HepG2 (cell line): ENCODE data around the gene SLC25A10. TPM values are rescaled to one million over a fixed set of nuclear protein-coding genes. Genes with fewer than 3 reads are reported as not detected.

ENCODE experiments used
- EEA1 ChIP-seq: sonication (generic); formaldehyde crosslinking; IDR thresholded peaks from 2 replicates; pipeline ENCODE4 v1.5.1; 2020; ENCODE audit warnings: mild to moderate bottlenecking, missing genetic modification reagents, borderline replicate concordance
- GATAD2A ChIP-seq: IDR thresholded peaks from 2 replicates; pipeline ENCODE4 v1.6.1; 2016
- JUND ChIP-seq: sonication (generic); formaldehyde crosslinking; IDR thresholded peaks from 2 replicates; pipeline ENCODE4 v1.8.0; 2022; ENCODE audit warnings: mild to moderate bottlenecking, missing genetic modification reagents
- MTF2 ChIP-seq: sonication (generic); formaldehyde crosslinking; IDR thresholded peaks from 2 replicates; pipeline ENCODE4 v1.5.0; 2020; ENCODE audit warnings: missing genetic modification reagents, borderline replicate concordance
- PHF21A ChIP-seq: sonication (generic); formaldehyde crosslinking; IDR thresholded peaks from 2 replicates; pipeline ENCODE4 v1.5.0; 2020; ENCODE audit warnings: mild to moderate bottlenecking, missing genetic modification reagents
- POLR2AphosphoS5 ChIP-seq: IDR thresholded peaks from 2 replicates; pipeline ENCODE4 v1.6.1; 2012; ENCODE audit warnings: low read depth, low read length
- RBM22 ChIP-seq: fragments of 200-400 bp; formaldehyde crosslinking; optimal IDR thresholded peaks from 2 replicates; pipeline ENCODE3; 2017; ENCODE audit warnings: mild to moderate bottlenecking, low read length, moderate library complexity
- RBM39 ChIP-seq: fragments of 200-400 bp; formaldehyde crosslinking; IDR thresholded peaks from one replicate; pipeline ENCODE4 v1.6.1; 2018; ENCODE audit warnings: antibody characterized with exemption, mild to moderate bottlenecking, low read depth, low read length; ENCODE audit not compliant: poor library complexity, severe bottlenecking
- RFX3 ChIP-seq: IDR thresholded peaks from 2 replicates; pipeline ENCODE4 v1.6.1; 2016; ENCODE audit warnings: missing biosample characterization, missing genetic modification reagents
- SALL1 ChIP-seq: sonication (generic); formaldehyde crosslinking; IDR thresholded peaks from 2 replicates; pipeline ENCODE4 v1.8.0; 2022; ENCODE audit warnings: mild to moderate bottlenecking, missing genetic modification reagents
- SOX6 ChIP-seq, 2 experiments: fragments of 450-650 bp in 1 of 2; sonication (generic) in 1 of 2; formaldehyde crosslinking in 1 of 2; IDR thresholded peaks; 2 replicates each; pipeline versions ENCODE4 v1.4.0 to v1.6.1; 2017 to 2020; ENCODE audit warnings: antibody characterized with exemption in 1 of 2, mild to moderate bottlenecking in 1 of 2, missing genetic modification reagents in 1 of 2
- ZFYVE20 ChIP-seq: sonication (generic); formaldehyde crosslinking; IDR thresholded peaks from 2 replicates; pipeline ENCODE4 v1.8.0; 2023; ENCODE audit warnings: low read depth, mild to moderate bottlenecking, moderate library complexity, missing genetic modification reagents, borderline replicate concordance
- ZIK1 ChIP-seq: sonication (generic); formaldehyde crosslinking; IDR thresholded peaks from 2 replicates; pipeline ENCODE4 v1.5.0; 2020; ENCODE audit warnings: mild to moderate bottlenecking, low read depth, missing genetic modification reagents, borderline replicate concordance
- ZNF12 ChIP-seq: sonication (generic); formaldehyde crosslinking; IDR thresholded peaks from 2 replicates; pipeline ENCODE4 v1.5.0; 2020; ENCODE audit warnings: missing genetic modification reagents
- ZNF121 ChIP-seq: sonication (generic); formaldehyde crosslinking; IDR thresholded peaks from 2 replicates; pipeline ENCODE4 v1.5.0; 2020; ENCODE audit warnings: mild to moderate bottlenecking, missing genetic modification reagents
- ZNF234 ChIP-seq: sonication (generic); formaldehyde crosslinking; conservative IDR thresholded peaks from 2 replicates; pipeline ENCODE4 v1.5.1; 2020; ENCODE audit warnings: mild to moderate bottlenecking, missing genetic modification reagents
- ZNF264 ChIP-seq: sonication (generic); formaldehyde crosslinking; IDR thresholded peaks from 2 replicates; pipeline ENCODE4 v1.4.0; 2020; ENCODE audit warnings: missing genetic modification reagents
- ZNF317 ChIP-seq: sonication (generic); formaldehyde crosslinking; IDR thresholded peaks from 2 replicates; pipeline ENCODE4 v1.5.0; 2020; ENCODE audit warnings: mild to moderate bottlenecking, missing genetic modification reagents
- ZNF350 ChIP-seq: sonication (generic); formaldehyde crosslinking; IDR thresholded peaks from 2 replicates; pipeline ENCODE4 v1.4.0; 2020; ENCODE audit warnings: mild to moderate bottlenecking, low read depth, missing genetic modification reagents, borderline replicate concordance
- ZNF563 ChIP-seq: sonication (generic); formaldehyde crosslinking; IDR thresholded peaks from 2 replicates; pipeline ENCODE4 v1.8.0; 2022; ENCODE audit warnings: mild to moderate bottlenecking, moderate library complexity, missing genetic modification reagents
- ZNF660 ChIP-seq: sonication (generic); formaldehyde crosslinking; IDR thresholded peaks from 2 replicates; pipeline ENCODE4 v1.5.1; 2020; ENCODE audit warnings: mild to moderate bottlenecking, low read depth, missing genetic modification reagents, borderline replicate concordance
- ZNF776 ChIP-seq: sonication (generic); formaldehyde crosslinking; IDR thresholded peaks from 2 replicates; pipeline ENCODE4 v1.4.0; 2020; ENCODE audit warnings: mild to moderate bottlenecking, missing genetic modification reagents
- ZNF816 ChIP-seq: sonication (generic); formaldehyde crosslinking; IDR thresholded peaks from 2 replicates; pipeline ENCODE4 v1.8.0; 2022; ENCODE audit warnings: missing genetic modification reagents, mild to moderate bottlenecking, borderline replicate concordance
- polyA plus RNA-seq, 8 experiments: library from polyadenylated mRNA; depleted of rRNA in 3 of 8; stranded (reverse) in 7 of 8; unstranded in 1 of 8; fragments of >200 nt; fragmentation: Illumina TruSeq in 4 of 8; extraction: Trizol in 4 of 8; gene quantifications; 2 replicates each; pipeline versions ENCODE4 v1.2.1 to v1.2.3, GENCODE V29; 2011 to 2016; ENCODE audit warnings: low read depth in 4 of 8, missing spikeins in 1 of 8, mixed read lengths in 1 of 8; ENCODE audit not compliant: insufficient read depth in 1 of 8
- total RNA-seq, 5 experiments: library from RNA; depleted of rRNA; stranded (reverse); fragments of >200 nt; fragmentation: Illumina TruSeq; extraction: Trizol; gene quantifications; 2 replicates each; pipeline ENCODE4 v1.2.3, GENCODE V29; 2016; ENCODE audit warnings: low read depth in 1 of 5
- TF ChIP-seq, protein P1 (sequence below): sonication (generic); formaldehyde crosslinking; conservative IDR thresholded peaks from 2 replicates; pipeline ENCODE4 v1.4.0; 2020; ENCODE audit warnings: missing genetic modification reagents
- TF ChIP-seq, protein P2 (sequence below): sonication (generic); formaldehyde crosslinking; IDR thresholded peaks from 2 replicates; pipeline ENCODE4 v1.4.0; 2020; ENCODE audit warnings: missing genetic modification reagents
- TF ChIP-seq, protein P3 (sequence below): IDR thresholded peaks from 2 replicates; pipeline ENCODE4 v1.6.1; 2016; ENCODE audit warnings: missing compliant biosample characterization, missing genetic modification reagents, borderline replicate concordance
- TF ChIP-seq, protein P4 (sequence below): sonication (generic); formaldehyde crosslinking; IDR thresholded peaks from 2 replicates; pipeline ENCODE4 v1.4.0; 2020; ENCODE audit warnings: missing genetic modification reagents, mild to moderate bottlenecking, borderline replicate concordance

The SLC25A10 gene
- total and polyA plus RNA-seq, 2 of the 13 experiments (the other 11 are each of a cell fraction or from before 2014, with no cell fraction given) = 46.5 to 140 TPM

DNA sequence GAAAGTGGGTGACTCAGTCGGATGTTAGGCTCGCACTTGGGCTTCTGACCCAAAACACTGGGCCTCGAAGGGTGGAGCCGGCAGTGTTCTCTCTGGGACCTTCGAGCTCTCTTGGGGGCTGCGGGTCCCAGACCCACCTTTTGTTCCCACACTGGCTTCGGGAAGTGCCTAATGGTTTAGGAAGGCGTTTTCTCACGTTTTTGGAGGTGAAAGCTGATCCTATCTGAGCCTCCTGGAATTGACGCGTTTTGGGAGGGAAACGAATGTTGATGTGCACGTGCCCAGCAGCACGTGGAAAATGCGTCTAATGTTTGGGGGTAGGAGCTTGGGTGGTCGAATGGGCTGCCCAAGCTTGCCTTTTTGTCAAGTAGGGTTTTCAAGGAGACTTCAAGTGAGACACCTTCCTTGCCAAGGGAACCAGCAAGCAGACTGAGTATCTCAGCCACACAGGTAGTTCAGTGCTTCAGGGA, 27.6 kb upstream of the SLC25A10 start (continued):
- TF ChIP-seq, protein P1, sequence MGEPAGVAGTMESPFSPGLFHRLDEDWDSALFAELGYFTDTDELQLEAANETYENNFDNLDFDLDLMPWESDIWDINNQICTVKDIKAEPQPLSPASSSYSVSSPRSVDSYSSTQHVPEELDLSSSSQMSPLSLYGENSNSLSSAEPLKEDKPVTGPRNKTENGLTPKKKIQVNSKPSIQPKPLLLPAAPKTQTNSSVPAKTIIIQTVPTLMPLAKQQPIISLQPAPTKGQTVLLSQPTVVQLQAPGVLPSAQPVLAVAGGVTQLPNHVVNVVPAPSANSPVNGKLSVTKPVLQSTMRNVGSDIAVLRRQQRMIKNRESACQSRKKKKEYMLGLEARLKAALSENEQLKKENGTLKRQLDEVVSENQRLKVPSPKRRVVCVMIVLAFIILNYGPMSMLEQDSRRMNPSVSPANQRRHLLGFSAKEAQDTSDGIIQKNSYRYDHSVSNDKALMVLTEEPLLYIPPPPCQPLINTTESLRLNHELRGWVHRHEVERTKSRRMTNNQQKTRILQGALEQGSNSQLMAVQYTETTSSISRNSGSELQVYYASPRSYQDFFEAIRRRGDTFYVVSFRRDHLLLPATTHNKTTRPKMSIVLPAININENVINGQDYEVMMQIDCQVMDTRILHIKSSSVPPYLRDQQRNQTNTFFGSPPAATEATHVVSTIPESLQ (CRISPR knock-in tag) = no peak
- TF ChIP-seq RBM39 = no peak
- TF ChIP-seq, protein P2, sequence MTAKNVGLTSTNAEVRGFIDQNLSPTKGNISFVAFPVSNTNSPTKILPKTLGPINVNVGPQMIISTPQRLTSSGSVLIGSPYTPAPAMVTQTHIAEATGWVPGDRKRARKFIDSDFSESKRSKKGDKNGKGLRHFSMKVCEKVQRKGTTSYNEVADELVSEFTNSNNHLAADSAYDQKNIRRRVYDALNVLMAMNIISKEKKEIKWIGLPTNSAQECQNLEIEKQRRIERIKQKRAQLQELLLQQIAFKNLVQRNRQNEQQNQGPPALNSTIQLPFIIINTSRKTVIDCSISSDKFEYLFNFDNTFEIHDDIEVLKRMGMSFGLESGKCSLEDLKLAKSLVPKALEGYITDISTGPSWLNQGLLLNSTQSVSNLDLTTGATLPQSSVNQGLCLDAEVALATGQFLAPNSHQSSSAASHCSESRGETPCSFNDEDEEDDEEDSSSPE (CRISPR knock-in tag) = peak; percentile 64; the same call in 1 of the 2 replicates
- no peak for TF ChIP-seq SALL1 (CRISPR knock-in tag)
- TF ChIP-seq, protein P3, sequence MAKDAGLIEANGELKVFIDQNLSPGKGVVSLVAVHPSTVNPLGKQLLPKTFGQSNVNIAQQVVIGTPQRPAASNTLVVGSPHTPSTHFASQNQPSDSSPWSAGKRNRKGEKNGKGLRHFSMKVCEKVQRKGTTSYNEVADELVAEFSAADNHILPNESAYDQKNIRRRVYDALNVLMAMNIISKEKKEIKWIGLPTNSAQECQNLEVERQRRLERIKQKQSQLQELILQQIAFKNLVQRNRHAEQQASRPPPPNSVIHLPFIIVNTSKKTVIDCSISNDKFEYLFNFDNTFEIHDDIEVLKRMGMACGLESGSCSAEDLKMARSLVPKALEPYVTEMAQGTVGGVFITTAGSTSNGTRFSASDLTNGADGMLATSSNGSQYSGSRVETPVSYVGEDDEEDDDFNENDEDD (CRISPR knock-in tag) = peak; percentile 80
- no peak for TF ChIP-seq SOX6 (IDR thresholded peaks at IDR 0.05)
- no peak for TF ChIP-seq SOX6 (CRISPR knock-in tag; IDR thresholded peaks at IDR 0.05)
- TF ChIP-seq ZNF660 (CRISPR knock-in tag) = no peak
- no peak for TF ChIP-seq ZNF563
- no peak for TF ChIP-seq RBM22
- TF ChIP-seq ZNF121 = no peak
- TF ChIP-seq ZNF350 (CRISPR knock-in tag) = no peak
- TF ChIP-seq POLR2AphosphoS5 = no peak
- peak; percentile 11; the same call in 1 of the 2 replicates for TF ChIP-seq EEA1 (CRISPR knock-in tag)
- TF ChIP-seq ZNF776 (CRISPR knock-in tag) = no peak
- TF ChIP-seq ZIK1 (CRISPR knock-in tag) = peak; percentile 9; the same call in 1 of the 2 replicates
- TF ChIP-seq ZNF234 = no peak
- TF ChIP-seq ZNF12 (CRISPR knock-in tag) = 0 out of 2 replicates have a peak, but pooled peaks have one; percentile 17
- TF ChIP-seq ZNF317 = no peak
- TF ChIP-seq JUND (CRISPR knock-in tag) = no peak
- TF ChIP-seq MTF2 (CRISPR knock-in tag) = no peak
- TF ChIP-seq GATAD2A (CRISPR knock-in tag) = no peak
- 0 out of 2 replicates have a peak, but pooled peaks have one; percentile 35 for TF ChIP-seq PHF21A
- TF ChIP-seq ZNF264 = no peak
- no peak for TF ChIP-seq RFX3
- TF ChIP-seq ZFYVE20 = 0 out of 2 replicates have a peak, but pooled peaks have one; percentile 10
- no peak for TF ChIP-seq ZNF816 (CRISPR knock-in tag)
- TF ChIP-seq, protein P4, sequence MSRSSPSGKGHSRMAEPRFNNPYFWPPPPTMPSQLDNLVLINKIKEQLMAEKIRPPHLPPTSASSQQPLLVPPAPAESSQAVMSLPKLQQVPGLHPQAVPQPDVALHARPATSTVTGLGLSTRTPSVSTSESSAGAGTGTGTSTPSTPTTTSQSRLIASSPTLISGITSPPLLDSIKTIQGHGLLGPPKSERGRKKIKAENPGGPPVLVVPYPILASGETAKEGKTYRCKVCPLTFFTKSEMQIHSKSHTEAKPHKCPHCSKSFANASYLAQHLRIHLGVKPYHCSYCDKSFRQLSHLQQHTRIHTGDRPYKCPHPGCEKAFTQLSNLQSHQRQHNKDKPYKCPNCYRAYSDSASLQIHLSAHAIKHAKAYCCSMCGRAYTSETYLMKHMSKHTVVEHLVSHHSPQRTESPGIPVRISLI = no peak
